Epithelial cell of proximal tubule (primary cell): ENCODE data around the gene SLC39A7. TPM values are rescaled to one million over a fixed set of nuclear protein-coding genes. Genes with fewer than 3 reads are reported as not detected.

Experiments
- DNase-seq: peaks from one replicate; pipeline ENCODE4 v3.0.0-alpha.2; 2011; ENCODE audit warnings: low read depth
- H3K4me3 ChIP-seq: 2 replicates; pipeline ENCODE4 v1.5.1; 2011; ENCODE audit warnings: low read depth, mild to moderate bottlenecking, low read length
- total RNA-seq: library from RNA; depleted of rRNA; stranded (reverse); fragments of >200 nt; gene quantifications from 2 replicates; pipeline ENCODE4 v1.2.3, GENCODE V29; 2015
- TF ChIP-seq, protein P1 (sequence below): conservative IDR thresholded peaks from 2 replicates; pipeline ENCODE4 v1.5.1; 2012; ENCODE audit warnings: low read depth, mild to moderate bottlenecking, low read length

SLC39A7 gene
- total RNA-seq, 1 donor from 2014 or later = 70.8 TPM

DNA sequence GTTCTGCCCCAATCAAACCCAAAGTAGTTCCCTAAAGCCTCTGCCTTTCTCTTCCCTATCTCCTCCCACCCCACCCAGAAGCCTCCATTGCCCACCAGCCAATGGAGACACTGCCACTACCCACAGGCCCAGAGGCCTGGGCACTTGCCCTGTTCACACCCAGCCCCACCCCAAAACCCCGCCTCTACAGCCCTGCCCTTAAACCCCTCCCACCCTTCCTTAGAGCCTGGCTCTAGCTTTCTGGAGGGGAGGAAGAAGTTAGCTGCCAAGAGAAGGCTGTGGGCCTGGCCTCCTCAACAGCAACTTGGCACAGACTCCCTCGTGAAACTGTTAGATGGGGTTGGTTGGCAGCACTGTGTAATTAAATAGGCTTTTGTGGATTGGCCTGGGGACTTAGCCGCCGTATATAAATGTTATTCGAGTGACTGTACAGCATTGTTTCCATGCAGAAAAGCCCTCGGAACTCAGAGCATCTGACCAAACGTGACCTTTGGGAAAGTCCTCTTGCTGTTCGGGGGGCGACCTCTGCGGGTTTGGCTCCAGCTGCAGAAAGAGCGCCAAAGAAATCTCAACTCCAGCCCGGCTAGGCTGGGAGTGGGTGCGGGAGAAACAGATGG, 39.8 kb upstream of the SLC39A7 start:
- H3K4me3 ChIP-seq = no peak overlapping the region
- TF ChIP-seq, protein P1, sequence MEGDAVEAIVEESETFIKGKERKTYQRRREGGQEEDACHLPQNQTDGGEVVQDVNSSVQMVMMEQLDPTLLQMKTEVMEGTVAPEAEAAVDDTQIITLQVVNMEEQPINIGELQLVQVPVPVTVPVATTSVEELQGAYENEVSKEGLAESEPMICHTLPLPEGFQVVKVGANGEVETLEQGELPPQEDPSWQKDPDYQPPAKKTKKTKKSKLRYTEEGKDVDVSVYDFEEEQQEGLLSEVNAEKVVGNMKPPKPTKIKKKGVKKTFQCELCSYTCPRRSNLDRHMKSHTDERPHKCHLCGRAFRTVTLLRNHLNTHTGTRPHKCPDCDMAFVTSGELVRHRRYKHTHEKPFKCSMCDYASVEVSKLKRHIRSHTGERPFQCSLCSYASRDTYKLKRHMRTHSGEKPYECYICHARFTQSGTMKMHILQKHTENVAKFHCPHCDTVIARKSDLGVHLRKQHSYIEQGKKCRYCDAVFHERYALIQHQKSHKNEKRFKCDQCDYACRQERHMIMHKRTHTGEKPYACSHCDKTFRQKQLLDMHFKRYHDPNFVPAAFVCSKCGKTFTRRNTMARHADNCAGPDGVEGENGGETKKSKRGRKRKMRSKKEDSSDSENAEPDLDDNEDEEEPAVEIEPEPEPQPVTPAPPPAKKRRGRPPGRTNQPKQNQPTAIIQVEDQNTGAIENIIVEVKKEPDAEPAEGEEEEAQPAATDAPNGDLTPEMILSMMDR = no peak
- DNase-seq = no peak

- H3K4me3 ChIP-seq = peak overlapping the region; percentile 58
- TF ChIP-seq, protein P1 = peak; percentile 85
- no peak for DNase-seq
Observed at GRCh38 chr6:33161354-33162331, 39.0 kb upstream of the SLC39A7 start.

GRCh38 chr6:33163540-33163939, 37.1 kb upstream of the SLC39A7 start:
- TF ChIP-seq, protein P1 = no peak
- H3K4me3 ChIP-seq = no peak overlapping the region
- DNase-seq = no peak

DNA sequence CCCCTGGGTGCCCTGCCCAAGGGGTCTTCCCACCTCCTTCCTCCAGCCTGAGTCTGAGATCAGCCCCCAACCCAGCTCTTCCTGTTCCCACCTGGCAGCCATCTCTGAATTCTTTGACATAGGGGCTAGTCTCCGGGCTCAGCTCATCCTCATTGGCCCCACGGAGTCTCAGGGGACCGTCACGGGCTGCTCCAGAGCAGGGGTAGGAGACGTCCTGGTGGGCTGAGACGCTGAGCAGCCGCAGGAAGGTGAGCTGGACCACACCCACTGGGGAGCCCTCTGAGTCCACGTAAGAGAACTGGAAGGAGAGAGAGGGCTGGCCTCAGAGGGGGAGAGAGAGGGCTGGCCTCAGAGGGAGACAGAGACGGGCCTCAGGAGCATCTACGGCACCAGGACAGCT, 36.5 kb upstream of the SLC39A7 start:
- DNase-seq = no peak
- H3K4me3 ChIP-seq = no peak overlapping the region
- TF ChIP-seq, protein P1 = no peak

GRCh38 chr6:33164665-33165373, 35.8 kb upstream of the SLC39A7 start:
- TF ChIP-seq, protein P1 = no peak
- no peak for DNase-seq

GRCh38 chr6:33165581-33166258, 34.9 kb upstream of the SLC39A7 start:
- H3K4me3 ChIP-seq = no peak overlapping the region
- TF ChIP-seq, protein P1 = no peak
- DNase-seq = no peak

More at GRCh38 chr6:33164665-33165373, 35.8 kb upstream of the SLC39A7 start:
- no peak overlapping the region for H3K4me3 ChIP-seq
